Cardiac muscle cell (in vitro differentiated cells and primary cell): Measurements from ENCODE around the gene GLYATL1B. TPM values are rescaled to one million over a fixed set of nuclear protein-coding genes. Genes with fewer than 3 reads are reported as not detected.
A peak's percentile ranks its signal among the peaks of the same experiment; 100 is the strongest.
"Not testable (repeated sequence)": the region's sequence is repeated elsewhere in the genome, so short reads cannot be mapped to it uniquely, and the experiment has no call there.

ENCODE experiments used
- DNase-seq, 2 donors: peaks; one replicate each; pipeline versions ENCODE4 v3.0.0 to v3.0.0-alpha.2; 2010 to 2017; ENCODE audit warnings: low read depth in 1 of 2, low spot score in 1 of 2
- H3K27ac ChIP-seq: fragments of 200-600 bp; sonication (generic); 2 replicates; pipeline ENCODE4 v1.5.1; 2016
- H3K27me3 ChIP-seq: fragments of 200-600 bp; sonication (generic); 2 replicates; pipeline ENCODE4 v1.6.0; 2016; ENCODE audit warnings: control low read depth
- H3K36me3 ChIP-seq: fragments of 200-600 bp; sonication (generic); 2 replicates; pipeline ENCODE4 v1.5.1; 2016; ENCODE audit warnings: control low read depth
- H3K4me1 ChIP-seq: fragments of 200-600 bp; sonication (generic); 2 replicates; pipeline ENCODE4 v1.8.1; 2017; ENCODE audit warnings: low read depth, mild to moderate bottlenecking, mixed run types
- H3K4me3 ChIP-seq: fragments of 200-600 bp; sonication (generic); 2 replicates; pipeline ENCODE4 v1.5.1; 2016; ENCODE audit warnings: mild to moderate bottlenecking
- H3K9me3 ChIP-seq: fragments of 200-600 bp; sonication (generic); 2 replicates; pipeline ENCODE4 v1.5.1; 2017; ENCODE audit warnings: low read depth, mild to moderate bottlenecking, control low read depth
- polyA plus RNA-seq: library from polyadenylated mRNA; unstranded; fragments of >200 nt; fragmentation: Nextera tagmentation; extraction: Ambion mirVana; gene quantifications from 2 replicates; pipeline ENCODE4 v1.2.1, GENCODE V29; 2016
- total RNA-seq: library from RNA; depleted of rRNA; stranded (reverse); fragments of >200 nt; gene quantifications from 2 replicates; pipeline ENCODE4 v1.2.3, GENCODE V29; 2016
- TF ChIP-seq, protein P1 (sequence below): IDR thresholded peaks from 2 replicates; pipeline ENCODE4 v1.5.1; 2012; ENCODE audit warnings: low read depth, mild to moderate bottlenecking, low read length

Gene GLYATL1B, protein sequence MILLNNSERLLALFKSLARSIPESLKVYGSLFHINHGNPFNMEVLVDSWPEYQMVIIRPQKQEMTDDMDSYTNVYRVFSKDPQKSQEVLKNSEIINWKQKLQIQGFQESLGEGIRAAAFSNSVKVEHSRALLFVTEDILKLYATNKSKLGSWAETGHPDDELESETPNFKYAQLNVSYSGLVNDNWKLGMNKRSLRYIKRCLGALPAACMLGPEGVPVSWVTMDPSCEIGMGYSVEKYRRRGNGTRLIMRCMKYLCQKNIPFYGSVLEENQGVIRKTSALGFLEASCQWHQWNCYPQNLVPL
- total RNA-seq: not detected in 2 replicates
- polyA plus RNA-seq: not detected in 2 replicates

DNA sequence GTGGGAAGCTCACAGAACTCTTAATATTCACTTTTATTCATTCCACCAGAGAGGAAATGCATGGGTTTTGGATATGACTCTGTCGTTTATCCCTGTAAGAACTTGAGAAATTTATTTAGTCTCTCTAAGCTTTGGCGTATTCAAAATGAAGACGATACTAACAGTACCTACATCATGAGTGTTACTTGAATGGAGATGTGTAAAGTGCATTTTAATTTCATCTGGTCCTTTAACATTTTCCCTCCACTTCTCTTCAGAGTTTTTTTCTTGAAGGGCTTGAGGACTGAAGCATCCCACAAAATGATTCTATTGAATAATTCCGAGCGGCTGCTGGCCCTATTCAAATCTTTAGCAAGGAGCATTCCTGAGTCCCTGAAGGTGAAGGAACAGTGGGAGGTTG lies at the start of gene GLYATL1B:
TSS of gene GLYATL1B (plus strand) at position 301 of the 400 bp plus-strand sequence. CDS start at position 301, 0 bp downstream.
- not testable (repeated sequence) for H3K4me3 ChIP-seq, H3K36me3 ChIP-seq, H3K9me3 ChIP-seq, DNase-seq, H3K27me3 ChIP-seq, H3K27ac ChIP-seq, H3K4me1 ChIP-seq

DNA sequence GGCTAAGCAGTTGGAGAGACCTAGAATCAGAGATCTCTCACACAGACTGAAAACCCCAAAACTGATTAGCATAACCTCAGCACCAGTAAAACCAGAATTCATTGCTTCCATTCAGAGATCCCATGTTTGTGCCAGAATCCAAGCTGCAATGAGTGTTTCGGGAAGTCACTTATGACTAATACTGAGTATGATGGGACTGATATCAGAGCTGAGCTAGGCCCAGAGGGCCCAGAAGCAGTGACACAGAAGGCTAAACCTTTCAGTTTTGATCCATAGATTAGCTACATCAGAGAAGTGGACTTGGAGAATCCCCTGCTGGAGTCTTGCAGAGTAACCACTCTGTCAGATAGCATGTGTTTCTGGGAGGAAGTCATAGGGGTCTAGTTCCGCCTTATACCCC lies 49.6 kb upstream of the GLYATL1B start:
- not testable (repeated sequence) for DNase-seq, H3K9me3 ChIP-seq, H3K27me3 ChIP-seq, H3K27ac ChIP-seq, H3K36me3 ChIP-seq, H3K4me1 ChIP-seq, H3K4me3 ChIP-seq

DNA sequence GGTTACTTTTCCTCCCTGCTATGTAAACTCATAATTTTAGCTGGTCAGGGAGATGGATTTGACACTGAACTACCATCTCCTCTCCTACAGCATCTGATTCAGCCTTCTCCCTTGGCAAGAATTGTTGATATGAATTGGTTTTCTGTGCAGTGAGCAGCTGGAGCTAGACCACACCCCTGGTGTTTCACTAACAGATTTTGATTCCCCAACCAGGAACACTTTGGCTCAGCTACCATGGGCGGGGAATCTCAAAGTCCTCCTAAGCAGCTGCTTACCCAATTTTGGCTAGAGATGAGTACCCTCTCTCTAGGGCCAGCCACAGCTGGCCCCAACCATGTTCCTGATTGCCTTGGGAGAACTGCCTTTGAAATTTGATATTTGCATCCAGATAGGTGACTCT lies 48.7 kb upstream of the GLYATL1B start:
- H3K4me1 ChIP-seq, H3K27ac ChIP-seq: not testable (repeated sequence)

DNA sequence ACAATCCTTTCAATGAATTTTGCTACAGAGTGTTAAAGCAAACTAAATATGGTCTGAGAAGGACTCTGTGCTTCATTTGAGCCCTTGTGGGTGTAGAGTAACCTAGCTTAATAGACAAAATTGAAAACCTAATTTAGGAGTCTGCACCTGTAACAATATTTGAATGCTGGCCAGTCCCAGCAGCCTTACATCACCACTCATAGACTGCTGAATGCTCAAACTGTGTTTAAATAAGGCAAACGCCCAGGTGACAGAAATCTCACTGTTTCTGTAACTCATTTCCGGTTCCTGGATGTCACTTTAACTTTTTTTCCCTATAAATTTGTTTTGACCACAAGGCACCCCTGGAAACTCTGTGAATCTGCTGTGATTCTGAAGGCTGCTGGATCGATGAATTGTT lies 45.5 kb upstream of the GLYATL1B start:
- TF ChIP-seq, protein P1, sequence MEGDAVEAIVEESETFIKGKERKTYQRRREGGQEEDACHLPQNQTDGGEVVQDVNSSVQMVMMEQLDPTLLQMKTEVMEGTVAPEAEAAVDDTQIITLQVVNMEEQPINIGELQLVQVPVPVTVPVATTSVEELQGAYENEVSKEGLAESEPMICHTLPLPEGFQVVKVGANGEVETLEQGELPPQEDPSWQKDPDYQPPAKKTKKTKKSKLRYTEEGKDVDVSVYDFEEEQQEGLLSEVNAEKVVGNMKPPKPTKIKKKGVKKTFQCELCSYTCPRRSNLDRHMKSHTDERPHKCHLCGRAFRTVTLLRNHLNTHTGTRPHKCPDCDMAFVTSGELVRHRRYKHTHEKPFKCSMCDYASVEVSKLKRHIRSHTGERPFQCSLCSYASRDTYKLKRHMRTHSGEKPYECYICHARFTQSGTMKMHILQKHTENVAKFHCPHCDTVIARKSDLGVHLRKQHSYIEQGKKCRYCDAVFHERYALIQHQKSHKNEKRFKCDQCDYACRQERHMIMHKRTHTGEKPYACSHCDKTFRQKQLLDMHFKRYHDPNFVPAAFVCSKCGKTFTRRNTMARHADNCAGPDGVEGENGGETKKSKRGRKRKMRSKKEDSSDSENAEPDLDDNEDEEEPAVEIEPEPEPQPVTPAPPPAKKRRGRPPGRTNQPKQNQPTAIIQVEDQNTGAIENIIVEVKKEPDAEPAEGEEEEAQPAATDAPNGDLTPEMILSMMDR: no peak
- no peak for DNase-seq
- Histone ChIP-seq H3K4me3 (no peak overlapping the region), H3K27ac (no peak overlapping the region), H3K36me3 (no peaks in the 10 kb centered on the region), H3K4me1 (no peaks in the 10 kb centered on the region), H3K9me3 (no peaks in the 10 kb centered on the region), H3K27me3 (no peaks in the 10 kb centered on the region)

More for the DNA sequence above, 48.7 kb upstream of the GLYATL1B start:
- not testable (repeated sequence) for H3K9me3 ChIP-seq, H3K36me3 ChIP-seq, H3K4me3 ChIP-seq, DNase-seq, H3K27me3 ChIP-seq

DNA sequence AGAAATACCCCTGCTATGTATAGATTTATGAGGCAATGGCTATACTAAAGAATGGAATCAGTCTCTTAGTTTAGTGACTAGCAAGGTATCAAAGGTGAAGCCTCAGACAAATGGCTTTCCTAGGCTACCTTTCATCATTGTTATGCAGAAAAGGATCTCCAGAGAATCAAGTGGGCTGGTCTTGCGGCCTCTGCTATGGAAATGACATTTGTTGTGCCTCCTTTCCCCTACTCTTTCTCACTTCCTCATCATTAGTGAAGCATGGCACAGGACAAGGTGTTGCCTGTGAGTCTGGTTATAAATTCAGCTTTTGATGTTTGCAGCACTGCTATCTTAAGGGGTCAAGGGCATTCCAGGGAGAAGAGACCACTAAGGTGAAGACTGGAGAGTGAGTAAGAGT lies 34.7 kb upstream of the GLYATL1B start:
- H3K27me3 ChIP-seq, H3K27ac ChIP-seq, H3K9me3 ChIP-seq, H3K4me1 ChIP-seq, DNase-seq, H3K36me3 ChIP-seq, H3K4me3 ChIP-seq: not testable (repeated sequence)

DNA sequence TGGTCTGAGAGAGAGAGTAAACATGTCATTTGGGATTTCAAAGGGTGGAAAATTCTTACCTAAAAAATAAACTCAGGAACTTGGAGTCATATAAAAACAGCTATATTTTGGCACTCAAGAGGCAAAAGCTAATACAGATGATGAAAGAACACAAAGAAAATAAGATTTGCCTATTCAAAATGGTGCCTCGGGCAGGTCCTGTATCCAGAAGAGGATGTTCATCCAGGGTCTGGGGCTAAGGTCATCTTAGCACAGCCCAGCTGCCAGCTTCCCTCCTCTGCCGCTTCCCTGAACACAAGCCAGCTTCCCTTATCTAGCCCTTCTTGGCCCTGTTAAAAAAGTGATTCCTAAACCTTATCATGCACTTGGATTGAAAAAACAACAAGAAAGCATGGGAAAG lies 33.8 kb upstream of the GLYATL1B start:
- H3K4me3 ChIP-seq, H3K27me3 ChIP-seq, H3K27ac ChIP-seq, DNase-seq, H3K4me1 ChIP-seq, H3K9me3 ChIP-seq, H3K36me3 ChIP-seq: not testable (repeated sequence)

DNA sequence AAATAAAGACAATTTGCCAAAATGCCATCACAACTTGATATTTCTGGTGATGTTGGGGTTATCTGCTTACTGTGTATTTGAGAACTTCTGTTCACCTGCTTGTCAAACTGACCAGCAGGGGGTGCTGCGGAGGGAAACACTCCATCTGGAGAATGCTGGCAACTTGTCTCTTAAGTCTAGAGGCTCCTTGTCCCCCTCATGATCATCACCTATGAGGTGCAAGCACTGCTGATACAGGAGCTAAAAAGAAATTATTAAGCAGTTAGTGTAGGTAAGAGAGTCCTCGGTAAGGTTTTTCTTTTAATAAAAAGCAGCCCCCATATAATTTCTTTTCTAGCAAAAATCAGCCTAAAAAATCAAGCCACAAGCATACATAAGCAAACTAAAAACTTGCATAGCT lies 32.7 kb upstream of the GLYATL1B start:
- H3K36me3 ChIP-seq: no peaks in the 10 kb centered on the region
- H3K27ac ChIP-seq: no peak overlapping the region
- H3K4me1 ChIP-seq: no peaks in the 10 kb centered on the region
- peak; percentile 65 to 70 for DNase-seq
- H3K27me3 ChIP-seq: no peaks in the 10 kb centered on the region
- no peak overlapping the region for H3K4me3 ChIP-seq
- H3K9me3 ChIP-seq: no peaks in the 10 kb centered on the region
- TF ChIP-seq, protein P1: peak; percentile 70

DNA sequence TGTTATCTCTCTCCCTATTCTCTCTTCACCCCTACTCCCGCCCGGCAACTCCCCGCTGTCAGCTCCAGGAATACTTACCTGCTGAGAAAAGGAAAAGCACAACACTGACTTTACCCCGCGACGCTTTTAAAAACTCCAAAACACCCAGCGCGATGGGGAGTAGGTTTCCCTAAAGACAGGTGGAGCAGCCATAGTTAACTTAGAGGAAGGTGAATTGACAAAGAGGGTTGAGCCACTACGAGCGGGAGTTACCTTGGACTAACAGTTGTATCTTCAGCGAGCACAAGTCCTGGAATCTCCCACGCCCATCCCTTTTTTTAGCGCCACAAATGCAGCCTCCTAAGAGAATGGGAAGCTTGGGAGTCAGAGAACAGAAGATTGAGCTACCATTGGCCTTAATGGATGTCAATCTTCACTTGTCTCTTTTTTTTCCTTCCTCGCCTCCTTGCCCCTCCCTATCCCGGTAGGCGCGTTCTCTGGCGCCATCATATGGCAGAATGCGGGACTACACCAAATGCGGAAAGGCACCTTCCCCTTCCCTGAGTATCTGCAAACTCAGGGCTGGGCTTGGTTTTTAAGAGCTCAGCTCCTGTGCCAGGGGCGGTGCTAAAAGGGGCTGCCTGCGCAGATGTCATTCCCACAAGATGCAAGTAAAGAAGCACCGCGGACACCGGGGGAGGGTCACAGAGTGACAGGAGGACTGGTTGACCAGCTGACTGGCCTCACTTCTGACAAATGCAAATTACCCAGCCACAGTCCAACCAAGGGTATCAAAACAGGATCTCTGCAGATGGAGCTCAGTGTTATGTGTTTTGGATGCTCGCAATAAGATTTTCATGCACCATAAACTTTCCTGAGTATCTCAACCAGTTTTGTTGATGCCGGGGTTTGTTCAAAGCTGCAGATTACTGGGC lies 27.7 kb upstream of the GLYATL1B start:
- H3K4me1 ChIP-seq, H3K27me3 ChIP-seq, H3K27ac ChIP-seq, H3K36me3 ChIP-seq, H3K9me3 ChIP-seq: not testable (repeated sequence)
- peak; percentile 89 to 90 for DNase-seq
- TF ChIP-seq, protein P1: peak; percentile 69
- peak overlapping the region; percentile 32 for H3K4me3 ChIP-seq

DNA sequence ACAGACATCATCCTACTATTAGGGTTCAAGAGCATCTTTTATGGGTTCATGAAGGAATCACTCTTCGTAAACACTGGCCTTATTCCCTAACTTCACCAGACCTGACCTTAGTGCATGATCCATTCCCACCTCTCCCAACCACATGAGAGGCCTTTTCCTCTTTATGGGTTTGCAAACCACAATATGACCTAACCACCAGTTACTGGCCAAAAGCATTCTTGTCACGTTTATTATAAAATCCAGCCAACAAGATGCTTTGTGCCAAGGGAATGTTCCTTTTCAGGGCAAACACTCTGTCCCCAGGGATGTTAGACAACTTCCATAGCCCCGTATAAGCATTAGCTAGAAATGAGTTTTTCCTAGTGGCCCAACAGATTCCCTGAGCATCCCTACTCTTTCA lies 26.0 kb upstream of the GLYATL1B start:
- not testable (repeated sequence) for H3K27ac ChIP-seq, H3K9me3 ChIP-seq, H3K36me3 ChIP-seq, DNase-seq, H3K4me3 ChIP-seq, H3K27me3 ChIP-seq, H3K4me1 ChIP-seq
